HG02588 (cell line): ENCODE measurements around the gene SLC13A3.
A peak's percentile ranks its signal among the peaks of the same experiment; 100 is the strongest.

Source experiments
- ATAC-seq: cut with Tn5 transposase; IDR thresholded peaks from one replicate; pipeline ENCODE4 v1.9.1; 2021; ENCODE audit warnings: mild to moderate bottlenecking, moderate library complexity; ENCODE audit not compliant: unreplicated experiment

Gene SLC13A3, protein sequence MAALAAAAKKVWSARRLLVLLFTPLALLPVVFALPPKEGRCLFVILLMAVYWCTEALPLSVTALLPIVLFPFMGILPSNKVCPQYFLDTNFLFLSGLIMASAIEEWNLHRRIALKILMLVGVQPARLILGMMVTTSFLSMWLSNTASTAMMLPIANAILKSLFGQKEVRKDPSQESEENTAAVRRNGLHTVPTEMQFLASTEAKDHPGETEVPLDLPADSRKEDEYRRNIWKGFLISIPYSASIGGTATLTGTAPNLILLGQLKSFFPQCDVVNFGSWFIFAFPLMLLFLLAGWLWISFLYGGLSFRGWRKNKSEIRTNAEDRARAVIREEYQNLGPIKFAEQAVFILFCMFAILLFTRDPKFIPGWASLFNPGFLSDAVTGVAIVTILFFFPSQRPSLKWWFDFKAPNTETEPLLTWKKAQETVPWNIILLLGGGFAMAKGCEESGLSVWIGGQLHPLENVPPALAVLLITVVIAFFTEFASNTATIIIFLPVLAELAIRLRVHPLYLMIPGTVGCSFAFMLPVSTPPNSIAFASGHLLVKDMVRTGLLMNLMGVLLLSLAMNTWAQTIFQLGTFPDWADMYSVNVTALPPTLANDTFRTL

DNA sequence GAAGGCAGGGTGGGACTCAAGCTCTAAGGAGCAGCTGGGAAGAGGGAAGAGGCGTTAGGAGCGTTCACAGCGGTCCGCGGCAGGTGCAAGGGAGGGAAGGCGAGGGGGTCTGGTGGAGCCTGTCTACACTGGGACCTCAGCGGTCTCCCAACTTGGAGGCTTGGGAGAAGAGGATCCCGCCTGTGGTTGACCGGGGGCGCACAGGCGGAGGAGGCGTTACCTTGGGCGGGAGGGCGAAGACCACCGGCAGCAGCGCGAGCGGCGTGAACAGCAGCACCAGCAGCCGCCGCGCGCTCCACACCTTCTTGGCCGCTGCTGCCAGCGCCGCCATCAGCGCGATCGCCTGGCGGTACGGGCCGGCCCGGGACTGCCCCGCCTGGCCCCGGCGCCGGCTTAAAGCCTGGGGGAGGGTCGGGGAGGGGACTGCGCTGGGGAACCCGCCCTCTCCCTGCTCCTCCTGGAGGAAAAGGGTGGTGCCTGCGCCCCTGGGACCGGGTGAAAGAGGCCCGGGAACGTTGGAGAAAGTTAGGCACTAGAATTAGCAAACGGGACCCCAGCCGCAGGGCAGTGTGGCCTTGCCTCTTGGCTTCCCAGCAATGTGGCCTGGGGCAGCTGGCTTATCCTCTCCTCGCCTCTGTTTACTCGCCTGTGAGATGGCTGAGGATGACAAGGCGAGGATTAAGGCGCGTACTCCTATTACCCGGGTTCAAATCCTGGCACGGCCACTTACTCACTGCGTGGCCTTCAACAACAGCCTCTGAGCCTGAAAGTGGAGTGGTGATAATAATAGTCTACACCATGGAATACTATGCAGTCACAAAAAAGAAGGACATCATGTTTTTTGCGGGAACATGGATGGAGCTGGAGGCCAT is at the start of gene SLC13A3:
Gene SLC13A3 (minus strand): TSS at position 369 of the 872 bp plus-strand sequence. CDS start 38 bp downstream, at position 331.
- ATAC-seq = no peak

DNA sequence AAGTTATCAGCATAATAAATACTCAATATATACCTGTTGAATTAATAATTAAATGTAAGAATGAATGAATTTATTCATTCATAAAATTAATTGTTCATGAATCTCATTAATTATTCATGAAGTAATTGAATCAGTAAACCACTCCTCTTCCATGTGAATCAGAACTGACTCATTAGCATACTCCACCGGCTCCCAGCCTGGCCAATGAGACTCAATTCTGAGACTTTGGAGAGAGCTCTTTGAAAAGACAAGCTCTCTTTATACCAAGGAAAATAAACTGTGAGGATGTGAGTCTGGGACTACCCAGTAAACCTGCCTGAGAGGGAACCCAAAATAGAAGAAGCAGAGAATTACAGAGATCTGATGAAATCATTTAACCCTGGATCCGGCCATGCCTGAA is 49.8 kb upstream of the SLC13A3 start:
- no peak for ATAC-seq

DNA sequence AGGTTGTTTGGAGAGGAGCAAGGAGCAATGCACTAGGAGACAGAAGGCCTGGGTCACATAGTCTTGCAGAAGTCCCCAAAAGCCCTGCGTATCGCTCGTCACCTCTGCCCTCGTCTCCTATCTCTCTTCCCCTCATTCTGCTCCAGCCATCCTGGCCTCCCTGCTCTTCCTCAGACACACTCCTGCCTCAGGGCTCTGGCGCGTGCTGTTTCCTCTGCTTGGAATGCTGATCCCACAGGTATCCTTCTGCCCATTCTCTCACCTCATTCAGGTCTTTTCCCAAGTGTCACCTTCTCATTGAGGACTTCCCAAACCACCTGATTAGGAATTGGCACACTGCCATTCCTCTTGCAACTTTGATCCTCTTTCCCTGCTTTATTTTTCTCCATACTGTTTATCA is 49.2 kb upstream of the SLC13A3 start:
- ATAC-seq = no peak

DNA sequence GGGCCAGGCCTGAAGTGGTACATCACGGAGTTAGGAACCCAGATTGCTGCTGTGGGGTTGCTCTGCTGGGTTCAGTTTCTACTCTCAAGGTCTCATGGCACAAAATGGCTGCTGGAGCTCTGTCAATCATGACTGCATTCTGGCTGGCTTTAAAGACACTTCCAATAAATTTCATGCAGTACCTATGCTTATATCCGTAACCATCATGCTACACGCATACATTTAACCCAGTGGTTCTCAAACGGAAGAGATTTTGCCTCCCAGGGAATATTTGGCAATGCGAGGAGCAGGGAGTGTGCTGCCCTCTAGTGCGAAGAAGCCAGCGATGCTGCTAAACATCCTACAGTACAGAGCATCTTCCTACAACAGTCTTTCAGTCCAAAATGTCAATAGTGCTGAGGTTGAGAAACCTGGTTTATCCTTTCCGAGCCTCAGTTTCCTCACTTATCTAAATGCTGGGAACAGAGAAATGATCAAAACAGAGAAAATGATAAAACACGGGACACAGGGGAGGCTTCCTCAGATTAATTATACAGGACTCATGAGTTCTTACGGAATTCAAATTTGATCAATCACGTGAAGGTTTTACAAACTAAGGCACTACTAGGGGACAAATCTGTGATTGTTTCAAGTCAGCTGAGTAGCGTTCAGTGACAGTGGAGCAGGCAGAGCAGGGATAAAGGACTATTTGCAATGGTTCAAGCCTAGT is 48.5 kb upstream of the SLC13A3 start:
- ATAC-seq = no peak

DNA sequence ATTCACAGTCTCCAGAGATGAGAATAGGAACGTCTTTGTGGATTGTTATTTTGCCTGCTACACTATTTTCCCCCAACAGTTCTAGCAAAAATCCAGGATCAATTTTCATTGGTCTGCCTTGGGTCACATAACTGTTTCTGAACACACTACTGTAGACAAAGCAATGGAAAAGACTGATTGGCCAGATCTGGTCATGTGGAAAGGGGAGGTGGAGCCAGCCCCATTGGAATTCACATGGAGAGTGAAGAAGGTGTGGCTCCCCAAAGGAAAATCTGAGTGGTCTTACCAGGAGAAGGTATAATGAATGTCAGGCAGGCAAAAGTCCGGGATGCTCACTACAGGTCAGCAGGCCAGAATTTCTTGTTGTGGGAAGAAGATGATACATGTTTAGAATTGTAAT is 47.5 kb upstream of the SLC13A3 start:
- no peak for ATAC-seq

DNA sequence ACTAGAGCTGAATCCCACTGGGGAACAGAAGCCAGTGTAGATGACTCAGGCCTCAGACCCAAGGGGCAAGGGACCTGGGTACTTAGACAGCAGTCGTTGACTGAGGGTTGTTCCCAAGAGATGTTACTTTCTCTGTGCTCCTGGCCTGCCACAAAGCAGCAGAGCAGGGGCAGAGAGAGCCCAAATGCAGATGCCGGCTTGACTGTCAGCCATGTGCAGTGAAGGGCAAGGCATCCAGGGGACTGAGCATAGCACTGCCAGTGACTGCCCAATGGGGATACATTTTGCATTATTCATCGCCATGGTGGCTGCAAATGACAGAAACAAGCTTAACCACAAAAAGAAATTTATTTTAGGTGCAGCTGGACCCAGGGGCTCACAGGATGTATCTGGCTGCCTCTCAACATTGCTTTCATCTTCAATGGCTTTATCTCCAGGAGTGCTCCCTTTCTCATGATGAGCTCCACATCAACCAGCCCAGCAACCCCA is 45.6 kb upstream of the SLC13A3 start:
- no peak for ATAC-seq

DNA sequence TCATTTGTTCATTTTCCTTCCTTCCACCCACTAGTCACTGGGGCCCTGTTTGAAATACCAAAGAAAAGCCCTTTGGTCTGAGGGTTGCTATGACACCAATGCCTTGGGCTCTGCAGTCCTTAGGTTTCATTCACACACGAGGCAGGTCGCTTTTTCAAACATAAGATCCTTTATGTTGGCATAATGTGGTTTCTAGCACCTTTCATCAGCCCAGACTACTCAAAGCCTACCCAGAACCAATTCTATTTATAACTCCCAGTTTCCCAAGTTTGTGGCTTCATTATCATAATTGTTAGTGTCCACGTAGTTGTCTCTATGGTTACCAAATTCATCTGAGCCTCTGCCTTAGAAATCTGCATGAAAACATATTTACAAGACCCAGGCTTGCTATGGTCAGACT is 44.6 kb upstream of the SLC13A3 start:
- no peak for ATAC-seq

DNA sequence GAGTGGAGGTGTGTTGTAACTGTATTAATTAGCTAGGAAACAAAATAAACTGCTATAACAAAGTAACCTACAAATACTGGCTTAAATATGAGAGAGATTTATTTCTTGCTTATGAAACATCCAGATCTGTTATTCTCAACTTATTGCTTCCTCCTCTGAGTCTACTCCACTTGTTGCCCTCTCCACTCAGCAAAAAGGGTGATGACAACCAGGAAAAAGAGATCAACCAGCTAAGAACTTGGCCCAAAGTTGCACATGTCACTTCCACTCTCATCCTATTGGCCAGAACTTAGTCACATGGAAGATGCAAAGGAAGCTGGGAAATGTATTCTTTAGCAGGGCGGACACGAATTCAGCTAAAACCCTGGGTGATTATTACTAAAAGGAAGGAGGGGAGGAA is 43.2 kb upstream of the SLC13A3 start:
- no peak for ATAC-seq

DNA sequence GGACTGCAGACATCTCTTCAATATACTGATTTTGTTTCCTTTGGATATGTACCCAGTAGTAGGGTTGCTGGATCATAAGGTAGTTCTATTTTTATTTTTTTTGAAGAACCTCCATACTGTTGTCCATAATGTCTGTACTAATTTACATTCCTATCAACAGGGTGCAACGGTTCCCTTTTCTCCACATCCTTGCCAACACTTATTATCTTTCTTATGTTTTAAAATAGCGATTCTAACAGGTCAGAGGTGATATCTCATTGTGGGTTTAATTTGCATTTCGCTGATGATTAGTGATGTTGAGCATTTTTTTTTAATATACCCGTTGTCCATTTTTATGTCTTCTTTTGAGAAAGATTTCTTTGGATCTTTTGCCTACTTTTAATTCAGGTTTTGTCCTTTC is 39.9 kb upstream of the SLC13A3 start:
- no peak for ATAC-seq

DNA sequence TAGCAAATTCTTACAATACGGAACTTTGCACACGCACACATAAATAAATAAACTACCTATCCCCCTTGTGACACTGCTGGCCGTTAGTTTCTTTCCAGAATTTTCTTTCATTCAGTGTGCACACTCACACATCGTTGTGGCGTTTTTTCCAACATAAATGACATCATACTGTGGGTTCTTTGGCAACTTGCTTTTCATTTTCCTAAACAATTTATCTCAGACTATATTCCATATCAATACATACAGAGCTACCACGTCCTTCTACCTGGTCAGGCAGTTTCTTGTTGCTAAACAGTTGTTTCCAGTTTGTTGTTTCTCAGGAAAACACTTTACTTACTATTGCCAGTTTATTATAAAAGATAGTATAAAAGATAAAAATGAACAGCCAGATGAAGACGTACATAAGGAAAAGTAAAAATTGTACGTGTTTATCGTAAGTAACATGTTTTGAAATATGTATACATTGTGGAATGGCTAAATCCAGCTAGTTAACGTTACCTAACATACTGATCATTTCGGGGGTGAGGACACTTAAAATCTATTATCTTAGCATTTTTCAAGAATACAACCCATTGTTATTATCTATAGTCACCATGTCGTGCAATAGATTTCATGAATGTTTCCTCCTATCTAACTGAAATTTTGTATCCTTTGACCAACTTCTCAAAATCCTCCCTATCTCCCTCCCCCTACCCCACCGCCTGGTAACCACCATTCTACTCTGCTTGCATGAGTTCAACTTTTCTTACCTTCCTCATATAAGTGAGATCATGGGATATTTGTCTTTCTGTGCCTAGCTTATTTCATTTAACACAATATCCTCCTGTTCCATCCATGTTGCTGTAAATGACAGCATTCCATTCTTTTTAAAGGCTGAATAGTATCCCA is 39.2 kb upstream of the SLC13A3 start:
- no peak for ATAC-seq

DNA sequence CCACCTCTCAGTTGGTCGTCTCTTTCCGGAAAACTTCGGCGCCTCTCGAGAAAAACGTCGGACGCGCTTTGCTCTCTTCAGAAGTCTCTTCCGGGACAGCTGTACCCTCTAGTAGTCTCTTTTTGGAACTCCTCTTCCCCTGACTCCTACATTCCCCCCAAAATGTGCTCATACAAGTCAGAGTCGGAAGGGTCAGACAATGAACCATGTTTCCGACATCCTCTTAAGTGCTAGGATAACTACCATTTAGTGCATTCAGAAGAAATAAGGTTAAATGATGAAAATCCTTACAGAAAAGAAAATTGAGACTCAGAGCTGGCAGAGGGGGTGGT is 38.5 kb upstream of the SLC13A3 start:
- ATAC-seq = no peak

DNA sequence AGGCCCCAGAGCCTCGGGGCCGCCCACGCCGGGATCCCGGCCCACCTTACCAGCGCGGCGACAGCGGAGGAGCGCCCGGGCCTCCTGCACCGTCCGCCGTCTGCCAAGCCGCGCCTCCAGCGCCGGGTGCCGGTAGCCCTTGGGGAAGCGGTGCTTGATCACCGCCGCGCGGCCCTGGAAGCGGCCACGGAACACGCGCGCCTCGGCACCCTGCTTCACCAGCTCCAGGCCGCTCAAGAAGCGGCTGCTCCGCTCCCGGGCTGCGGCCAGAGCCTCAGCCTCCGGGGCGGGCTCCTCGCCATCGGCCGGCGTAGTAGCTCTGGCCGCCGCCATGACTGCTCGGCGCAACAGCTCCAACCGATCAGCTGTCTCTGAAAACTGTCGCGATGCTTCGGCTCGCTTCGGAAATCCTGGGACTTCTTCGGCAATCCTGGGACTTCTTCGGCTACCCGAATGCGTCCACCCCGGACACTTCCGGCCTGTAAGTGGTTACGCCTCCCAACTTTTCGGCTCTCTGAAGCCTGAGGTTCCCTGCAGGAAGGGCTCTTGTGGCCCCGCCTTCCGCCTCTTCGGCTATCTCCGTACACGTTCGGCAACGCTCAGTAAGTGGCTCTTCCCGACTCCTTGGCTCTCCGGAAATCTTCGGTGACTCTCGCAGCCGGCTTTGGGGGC is 38.0 kb upstream of the SLC13A3 start, which contains the start of gene TP53RK:
Gene TP53RK (minus strand): TSS at position 363 of the 672 bp plus-strand sequence. CDS start 30 bp downstream, at position 333.
- ATAC-seq = peak; percentile 90

DNA sequence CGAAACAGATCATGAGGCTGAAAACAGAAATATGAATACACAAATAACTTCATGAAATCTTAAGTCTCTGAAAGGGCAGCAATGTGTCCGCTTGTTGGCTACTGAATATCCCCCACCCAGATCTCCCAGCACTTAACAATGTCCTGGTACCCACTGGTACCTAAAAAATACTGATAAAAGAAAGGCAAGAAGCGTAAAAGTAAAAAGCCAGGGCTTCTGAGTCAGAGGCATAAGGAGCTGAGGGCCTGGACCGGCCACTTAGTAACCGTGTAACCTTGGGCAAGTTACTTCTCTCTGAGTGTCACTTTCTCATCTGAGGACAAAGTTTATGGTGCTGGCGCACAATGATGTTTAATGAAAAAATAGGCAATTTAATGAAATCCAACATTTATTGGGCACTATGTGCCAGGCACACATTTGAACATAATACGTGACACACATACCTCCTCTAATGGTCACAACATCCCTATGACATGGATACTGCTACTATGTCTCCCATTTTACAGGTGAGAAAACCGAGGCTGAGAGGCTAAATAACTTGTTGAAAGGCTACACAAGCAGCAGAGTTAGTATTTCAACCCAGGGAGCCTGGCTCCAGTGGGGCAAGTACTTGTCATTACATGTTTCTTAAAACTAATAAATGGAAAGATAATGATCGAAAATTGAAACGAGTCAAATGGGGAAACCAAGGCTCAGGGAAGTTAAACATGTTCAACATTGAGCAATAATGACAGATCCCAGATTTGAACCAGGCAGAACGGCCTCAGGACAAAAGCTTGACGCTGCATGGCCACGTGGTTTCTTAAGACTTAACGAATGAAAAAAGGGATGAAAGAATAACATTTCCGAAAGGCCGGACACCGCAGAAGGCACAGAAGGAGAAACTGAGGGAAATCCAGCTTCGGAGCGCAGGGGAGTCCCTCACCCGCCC is 37.2 kb upstream of the SLC13A3 start:
- no peak for ATAC-seq

DNA sequence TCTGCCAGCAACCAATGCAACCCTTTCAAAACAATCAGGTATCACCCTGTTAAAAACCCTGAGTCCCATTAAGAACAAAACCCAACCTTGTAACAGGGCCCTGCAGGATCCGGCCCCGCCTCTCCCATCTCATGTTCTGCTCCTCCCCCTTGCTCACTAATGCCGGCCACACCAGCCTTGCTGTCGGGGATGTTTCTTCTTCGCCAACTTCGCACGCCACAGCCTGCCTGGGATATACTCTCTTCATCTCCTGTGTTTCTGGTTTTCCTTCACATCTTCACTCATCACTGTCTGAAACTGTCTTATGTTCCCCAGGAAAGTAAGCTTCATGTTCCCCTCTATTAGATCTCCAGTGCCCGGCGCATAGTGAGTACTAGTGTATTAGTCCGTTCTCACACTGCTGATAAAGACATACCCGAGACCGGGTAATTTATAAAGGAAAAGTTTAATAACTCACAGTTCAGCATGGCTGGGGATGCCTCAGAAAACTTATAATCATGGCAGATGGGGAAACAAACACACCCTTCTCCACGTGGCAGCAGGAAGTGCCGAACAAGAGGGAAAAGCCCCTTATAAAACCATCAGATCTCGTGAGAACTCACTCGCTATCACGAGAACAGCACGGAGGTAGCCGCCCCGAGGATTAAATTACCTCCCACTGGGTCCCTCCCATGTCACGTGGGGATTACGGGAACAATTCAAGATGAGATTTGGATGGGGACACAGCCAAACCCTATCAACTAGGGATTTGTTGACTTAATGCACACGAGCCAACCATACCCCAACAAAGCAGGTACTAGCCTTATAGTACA is 32.9 kb upstream of the SLC13A3 start:
- ATAC-seq = no peak

DNA sequence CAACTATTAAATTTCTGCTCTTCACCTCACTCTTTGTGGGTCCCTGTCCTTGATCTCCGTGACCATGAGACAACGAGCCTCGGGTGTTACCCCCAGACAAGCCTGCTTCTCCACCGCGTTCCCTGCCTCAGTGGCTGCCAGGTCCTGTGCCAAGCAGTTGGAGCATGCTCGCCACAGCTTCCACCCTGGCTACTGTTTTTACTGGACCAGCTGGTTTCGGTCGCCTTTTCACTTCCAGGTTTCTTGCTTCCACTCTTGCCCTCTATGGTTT is 32.3 kb upstream of the SLC13A3 start:
- ATAC-seq = no peak

DNA sequence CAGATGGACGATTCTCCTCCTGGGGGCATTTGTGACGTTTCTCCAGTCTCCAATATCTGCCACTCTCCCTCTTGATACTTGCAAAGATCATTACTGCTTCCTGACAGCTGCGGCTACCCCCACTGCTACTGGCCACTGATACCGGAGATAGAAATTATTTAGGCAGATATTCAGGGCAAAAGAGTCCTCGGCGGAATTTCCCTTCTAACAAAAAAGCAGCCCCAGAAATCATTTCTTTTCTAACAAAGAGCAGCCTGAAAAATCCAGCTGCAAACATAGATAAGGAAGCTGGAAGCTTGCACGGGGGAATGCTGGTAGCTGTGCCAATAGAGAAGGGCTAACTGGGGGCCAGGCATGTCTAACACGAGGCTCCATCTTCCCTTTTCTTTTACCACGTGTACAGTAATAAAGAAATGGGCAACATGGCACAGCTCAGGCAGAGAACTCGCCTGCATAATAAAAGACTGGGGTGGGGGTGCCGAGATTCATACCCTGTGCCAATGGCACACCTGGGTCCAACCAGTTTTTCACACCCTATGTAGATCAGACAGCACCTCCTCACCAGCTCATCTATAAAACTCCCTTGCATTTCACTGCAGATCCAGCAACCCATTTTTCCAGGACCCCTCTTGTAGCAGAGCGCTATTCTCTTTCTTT is 31.9 kb upstream of the SLC13A3 start:
- ATAC-seq = no peak
